ENCODE data around the gene SH3TC2.
"Not testable (repeated sequence)": the region's sequence is repeated elsewhere in the genome, so short reads cannot be mapped to it uniquely, and the experiment has no call there.

The SH3TC2 gene

GRCh38 chr5:149063017-149063687, at the start of gene SH3TC2:
Gene SH3TC2 (minus strand): TSS chr5:149063062. CDS start chr5:149063022, 40 bp downstream.
- in situ Hi-C loops (cut with HindIII; ENCODE audit: low sequenced_read_pairs): no loop called here

DNA sequence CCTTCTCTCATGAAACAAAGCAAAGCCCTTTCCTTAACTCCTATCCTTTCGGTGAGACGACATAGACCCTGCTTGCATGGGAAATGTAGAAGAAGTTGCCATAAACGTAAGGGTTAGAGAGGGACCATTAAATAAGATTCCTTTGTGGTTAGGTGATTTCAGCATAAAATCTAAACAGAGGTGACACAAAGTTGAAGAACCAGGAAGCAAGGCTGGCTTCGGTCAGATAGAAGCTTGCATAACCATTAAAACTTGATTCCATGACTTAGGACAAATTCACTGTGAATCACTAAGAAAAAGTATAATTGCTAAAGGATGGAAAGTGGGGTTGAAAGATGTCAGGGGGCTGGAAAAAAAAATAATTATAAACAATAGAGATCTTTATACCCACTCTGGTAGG, 47.5 kb upstream of the SH3TC2 start:
- in situ Hi-C loops (cut with HindIII; ENCODE audit: low sequenced_read_pairs): loop anchor here (5.0 to 25.0 kb wide), 3 partner anchors 103 to 673 kb away; no protein-coding TSS in a partner anchor

DNA sequence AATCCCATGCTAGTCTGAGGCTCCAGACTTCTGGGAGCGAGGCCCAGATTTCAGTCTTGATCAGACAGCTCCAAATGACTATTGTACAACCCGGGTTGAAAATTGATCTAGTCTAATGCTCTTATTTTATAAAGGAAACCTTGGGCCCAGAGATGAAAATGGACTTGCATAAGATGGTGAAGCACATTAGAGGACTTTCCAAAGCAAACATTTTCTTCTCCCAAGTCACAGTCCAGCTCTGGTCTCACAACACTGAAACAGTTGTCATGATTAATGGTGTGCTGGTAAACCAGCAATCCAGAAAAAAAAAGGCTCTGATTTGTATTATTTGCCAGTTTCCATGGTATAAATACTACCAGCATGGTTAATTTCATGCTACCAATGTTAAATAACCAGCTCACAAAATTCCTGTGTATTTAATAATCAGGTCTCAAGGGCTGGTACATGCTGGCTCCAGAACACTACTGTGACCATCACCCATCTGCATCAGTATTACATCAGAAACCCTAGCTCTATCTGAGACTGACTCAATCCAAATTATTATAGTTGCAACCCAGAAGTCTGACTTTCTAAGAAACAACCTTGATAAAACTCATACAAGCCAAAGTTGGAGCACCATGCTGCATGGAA, 45.9 kb upstream of the SH3TC2 start:
- in situ Hi-C loops (cut with HindIII; ENCODE audit: low sequenced_read_pairs): loop anchor here (25.0 kb wide), 1 partner anchor 671 kb away; no protein-coding TSS in a partner anchor

DNA sequence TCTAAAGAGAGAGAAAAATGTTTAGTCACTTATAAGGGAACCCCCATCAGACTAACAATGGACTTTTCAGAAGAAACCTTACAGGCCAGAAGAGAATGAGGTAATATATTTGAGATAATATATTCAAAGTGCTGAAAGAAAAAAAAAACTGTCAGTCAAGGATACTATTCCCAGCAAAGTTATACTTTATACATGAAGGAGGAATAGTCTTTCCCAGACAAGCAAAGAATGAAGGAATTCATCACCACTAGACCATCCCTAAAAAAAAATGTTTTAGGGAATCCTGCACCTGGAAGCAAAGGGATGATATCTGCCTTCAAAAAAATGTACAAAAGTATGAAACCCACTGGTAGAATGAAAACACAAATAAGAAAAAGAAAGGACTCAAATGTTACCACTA, 37.5 kb upstream of the SH3TC2 start:
- in situ Hi-C loops (cut with HindIII; ENCODE audit: low sequenced_read_pairs): loop anchor here (25.0 kb wide), 1 partner anchor 663 kb away; no protein-coding TSS in a partner anchor

- in situ Hi-C loops (cut with HindIII; ENCODE audit: low sequenced_read_pairs): loop anchor here (25.0 kb wide), 2 partner anchors 663 to 913 kb away; no protein-coding TSS in a partner anchor
These were observed 37.1 kb upstream of the SH3TC2 start for GRCh38 chr5:149099920-149100319.

DNA sequence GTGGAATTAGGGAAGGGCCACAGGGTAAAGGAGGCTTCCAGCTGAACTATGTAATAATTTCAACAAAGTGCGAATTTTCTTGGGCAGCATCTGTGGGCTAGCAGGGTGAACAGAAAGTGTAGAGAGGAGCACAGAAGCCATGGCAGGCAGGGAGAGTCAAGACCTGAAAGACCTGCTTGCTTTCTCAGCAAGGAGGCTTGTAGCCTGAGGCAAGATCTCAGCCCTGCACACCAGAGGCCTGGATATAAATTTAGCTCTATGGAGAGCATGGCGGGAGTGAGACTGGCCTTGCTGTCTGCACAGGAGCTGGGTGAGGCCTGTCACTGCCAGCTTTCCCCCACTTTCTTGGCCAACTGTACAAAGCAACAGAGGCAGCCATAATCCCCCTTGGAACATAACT, 32.1 kb upstream of the SH3TC2 start:
- in situ Hi-C loops (cut with HindIII; ENCODE audit: low sequenced_read_pairs): loop anchor here (25.0 kb wide), 1 partner anchor 908 kb away; no protein-coding TSS in a partner anchor

GRCh38 chr5:149093625-149094024, 30.8 kb upstream of the SH3TC2 start:
- in situ Hi-C loops (cut with HindIII; ENCODE audit: low sequenced_read_pairs): loop anchor here (25.0 kb wide), 1 partner anchor 906 kb away; no protein-coding TSS in a partner anchor

- in situ Hi-C loops (cut with HindIII; ENCODE audit: low sequenced_read_pairs): loop anchor here (25.0 kb wide), 1 partner anchor 902 kb away; no protein-coding TSS in a partner anchor
These were observed 26.9 kb upstream of the SH3TC2 start for GRCh38 chr5:149089796-149090195.

DNA sequence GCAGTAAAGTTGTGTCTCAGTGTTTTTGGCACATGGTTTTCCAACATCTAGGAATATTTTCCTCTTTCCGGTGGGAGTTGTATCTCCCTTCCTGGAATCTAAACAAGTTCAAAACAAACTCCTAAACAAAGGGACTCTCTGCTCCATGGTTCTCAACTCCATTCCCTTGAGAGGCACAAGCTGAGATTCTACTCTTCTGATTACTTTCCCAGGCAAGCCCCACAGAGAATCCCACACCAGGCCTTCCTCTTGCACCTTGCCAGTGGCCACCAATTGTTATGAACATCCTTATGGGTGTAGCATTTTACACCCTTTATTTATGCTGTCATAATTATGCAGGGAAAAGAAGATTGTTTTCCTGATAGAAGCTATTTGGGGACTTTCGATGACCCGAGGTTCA, 25.8 kb upstream of the SH3TC2 start:
- in situ Hi-C loops (cut with HindIII; ENCODE audit: low sequenced_read_pairs): loop anchor here (25.0 kb wide), 1 partner anchor 901 kb away; no protein-coding TSS in a partner anchor

DNA sequence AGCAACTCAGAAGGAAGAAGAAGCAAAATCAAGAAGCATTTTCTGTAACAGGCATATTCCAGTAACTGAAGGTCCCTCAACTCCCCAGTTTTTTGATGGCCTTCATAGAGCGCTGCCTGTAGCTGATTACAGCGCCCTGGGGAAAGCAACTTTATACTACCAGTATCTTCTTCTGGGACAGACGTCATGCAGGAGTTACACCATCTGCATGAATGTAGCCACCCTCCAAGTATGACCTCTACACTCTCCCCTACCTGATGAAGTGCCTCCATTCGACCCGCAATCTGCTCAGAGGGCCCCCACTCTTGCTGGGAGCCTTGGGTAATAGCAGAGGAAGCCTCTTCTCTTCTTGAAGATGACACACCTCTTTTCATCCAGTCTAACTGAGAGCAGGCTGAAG, 21.0 kb upstream of the SH3TC2 start:
- in situ Hi-C loops (cut with HindIII; ENCODE audit: low sequenced_read_pairs): loop anchor here (25.0 kb wide), 1 partner anchor 897 kb away; no protein-coding TSS in a partner anchor

- in situ Hi-C loops (cut with HindIII; ENCODE audit: low sequenced_read_pairs): loop anchor here (25.0 kb wide), 1 partner anchor 895 kb away; no protein-coding TSS in a partner anchor
These were observed 19.4 kb upstream of the SH3TC2 start for GRCh38 chr5:149082271-149082670.

DNA sequence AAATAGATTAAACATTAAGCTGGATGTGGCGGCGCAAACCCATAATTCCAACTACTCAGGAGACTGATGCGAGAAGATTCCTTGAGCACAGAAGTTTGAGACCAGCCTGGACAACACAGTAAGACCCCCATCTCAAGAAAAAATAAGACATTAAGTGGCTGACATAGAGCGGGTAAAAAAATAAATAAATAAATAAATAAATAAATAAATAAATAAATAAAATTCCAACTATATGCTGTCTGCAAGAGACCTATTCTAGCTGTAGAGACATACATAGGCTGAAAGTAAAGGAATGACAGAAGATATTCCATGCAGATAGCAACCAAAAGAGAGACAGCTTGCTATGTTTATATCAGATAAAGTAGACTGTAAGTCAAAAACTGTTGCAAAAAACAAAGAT, 17.4 kb upstream of the SH3TC2 start:
- in situ Hi-C loops (cut with HindIII; ENCODE audit: low sequenced_read_pairs): loop anchor here (25.0 kb wide), 1 partner anchor 893 kb away; no protein-coding TSS in a partner anchor

DNA sequence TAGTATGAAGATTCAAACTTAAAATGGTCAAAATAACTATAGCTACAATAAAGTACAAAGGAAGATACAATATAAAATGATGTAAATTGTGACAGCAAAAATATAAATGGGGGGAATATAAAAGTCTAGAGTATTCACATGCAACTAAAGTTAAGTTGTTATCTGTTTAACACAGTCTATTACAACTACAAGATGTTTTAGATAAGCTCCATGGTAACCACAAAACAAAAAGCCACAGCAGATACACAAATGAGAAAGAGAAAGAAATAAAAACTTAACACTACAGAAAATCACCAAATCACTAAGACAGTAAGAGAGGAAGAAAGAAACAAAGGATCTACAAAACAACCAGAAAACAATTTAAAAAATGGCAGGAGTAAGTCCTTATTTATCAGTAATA, 17.0 kb upstream of the SH3TC2 start:
- in situ Hi-C loops (cut with HindIII; ENCODE audit: low sequenced_read_pairs): loop anchor here (25.0 kb wide), 1 partner anchor 893 kb away; no protein-coding TSS in a partner anchor

DNA sequence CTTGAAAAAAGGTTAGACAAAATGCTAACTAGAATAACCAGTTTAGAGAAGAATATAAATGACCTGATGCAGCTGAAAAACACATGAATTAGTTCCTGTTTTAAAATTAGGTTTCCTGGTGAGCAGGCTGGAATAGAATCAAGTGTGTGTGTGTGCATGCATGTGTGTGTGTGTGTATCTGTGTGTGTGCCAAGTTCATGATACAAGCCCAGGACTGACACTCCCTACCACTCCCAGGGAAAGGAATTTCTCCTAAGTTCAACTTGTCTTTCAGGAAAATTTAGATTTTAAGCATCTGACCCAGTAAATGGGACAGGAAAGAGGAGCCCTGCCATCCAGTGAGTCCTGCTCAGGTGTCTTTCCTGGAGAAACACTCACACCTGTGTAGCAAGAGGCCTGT, 11.2 kb upstream of the SH3TC2 start:
- in situ Hi-C loops (cut with HindIII; ENCODE audit: low sequenced_read_pairs): not testable (repeated sequence)

- in situ Hi-C loops (cut with HindIII; ENCODE audit: low sequenced_read_pairs): no loop called here
These were observed 10.4 kb upstream of the SH3TC2 start for GRCh38 chr5:149073213-149073612.

DNA sequence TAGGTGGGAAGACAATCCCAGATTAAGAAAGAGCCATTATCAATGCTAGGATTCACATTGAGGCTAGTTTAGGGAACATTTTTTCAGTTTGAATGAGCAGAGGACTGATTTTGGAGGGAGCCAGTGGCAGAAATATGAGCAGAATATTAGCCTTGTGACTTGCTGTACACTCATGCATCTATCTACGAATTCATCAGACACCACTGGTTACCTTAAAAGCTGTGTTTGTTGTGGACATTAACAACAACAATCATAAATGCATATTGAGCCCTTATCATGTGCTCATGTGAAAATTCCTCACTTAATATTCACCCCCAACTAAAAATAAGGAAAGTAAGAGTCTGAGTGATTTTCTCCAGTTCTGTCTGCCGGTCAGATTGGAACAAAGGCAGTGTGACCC, 9.9 kb upstream of the SH3TC2 start:
- in situ Hi-C loops (cut with HindIII; ENCODE audit: low sequenced_read_pairs): no loop called here

DNA sequence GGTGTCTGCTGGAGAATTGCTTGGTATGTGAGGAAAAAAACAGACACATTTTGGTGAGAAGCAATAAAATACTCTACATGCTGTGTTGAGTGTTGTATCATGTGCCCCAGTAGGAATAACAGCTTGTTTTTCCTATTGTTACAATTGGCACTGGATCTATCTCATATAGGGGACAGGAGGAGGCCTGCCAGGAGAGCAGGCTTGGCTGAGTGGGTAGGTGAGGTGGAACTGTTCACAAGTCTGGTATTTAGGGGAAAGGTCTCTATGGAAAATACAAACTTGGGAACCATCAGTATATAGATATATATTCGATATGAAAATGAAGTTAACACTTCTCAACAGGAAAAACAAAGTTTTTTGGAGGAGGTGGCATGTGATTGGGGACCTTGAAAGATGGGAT, 9.5 kb upstream of the SH3TC2 start:
- in situ Hi-C loops (cut with HindIII; ENCODE audit: low sequenced_read_pairs): no loop called here

DNA sequence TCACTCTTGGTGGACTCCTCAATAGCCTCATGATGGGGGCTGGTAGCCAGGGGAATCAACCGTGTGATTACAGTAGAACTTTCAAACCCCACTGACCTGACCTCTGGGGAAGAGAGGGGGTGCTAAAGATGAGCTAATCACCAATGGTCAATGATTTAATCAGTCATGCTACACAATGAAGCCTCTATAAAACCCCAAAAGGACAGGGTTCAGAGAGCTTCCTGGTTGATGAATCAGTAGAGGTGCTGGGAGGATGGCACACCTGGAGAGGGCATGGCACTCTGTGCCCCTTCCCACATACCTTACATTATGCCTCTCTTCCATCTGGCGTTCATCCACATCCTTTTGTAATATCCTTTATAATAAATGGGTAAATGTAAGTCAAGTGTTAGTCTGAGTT, 8.9 kb upstream of the SH3TC2 start:
- in situ Hi-C loops (cut with HindIII; ENCODE audit: low sequenced_read_pairs): no loop called here

DNA sequence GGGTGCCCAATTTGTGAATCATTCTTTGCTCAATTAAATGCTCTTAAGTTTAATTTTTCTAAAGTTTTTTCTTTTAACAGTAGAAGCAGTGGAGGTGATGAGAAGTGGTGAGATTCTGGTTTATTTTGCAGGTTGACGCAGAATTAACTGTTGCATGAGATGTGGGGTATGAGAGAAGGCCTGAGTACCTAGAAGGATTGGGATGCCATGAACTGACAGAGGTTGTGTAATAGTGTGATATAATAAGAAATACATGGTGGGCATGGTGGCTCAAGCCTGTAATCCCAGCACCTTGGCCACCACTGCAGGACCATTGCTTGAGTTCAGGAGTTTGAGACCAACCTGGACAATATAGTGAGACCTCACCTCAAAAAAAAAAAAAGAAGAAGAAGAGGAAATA, 8.4 kb upstream of the SH3TC2 start:
- in situ Hi-C loops (cut with HindIII; ENCODE audit: low sequenced_read_pairs): no loop called here

GRCh38 chr5:149069711-149070110, 6.8 kb upstream of the SH3TC2 start:
- in situ Hi-C loops (cut with HindIII; ENCODE audit: low sequenced_read_pairs): no loop called here

- in situ Hi-C loops (cut with HindIII; ENCODE audit: low sequenced_read_pairs): no loop called here
These were observed 1.1 kb upstream of the SH3TC2 start for GRCh38 chr5:149063896-149064478.
